HG02798 (cell line): ENCODE results near the gene RESP18.
A peak's percentile ranks its signal among the peaks of the same experiment; 100 is the strongest.

Experiments
- ATAC-seq: cut with Tn5 transposase; IDR thresholded peaks from one replicate; pipeline ENCODE4 v1.9.1; 2021; ENCODE audit warnings: mild to moderate bottlenecking; ENCODE audit not compliant: unreplicated experiment, poor library complexity

Gene RESP18

GRCh38 chr2:219280651-219281050 lies 51.9 kb downstream of the RESP18 start:
- ATAC-seq: no peak

- no peak for ATAC-seq
These were observed 52.5 kb downstream of the RESP18 start for GRCh38 chr2:219279916-219280516.

GRCh38 chr2:219279151-219279915 lies 53.2 kb downstream of the RESP18 start, which contains the start of gene DNAJB2:
TSS of gene DNAJB2 (plus strand) at chr2:219279366. CDS start at chr2:219279834, 468 bp downstream.
- peak; percentile 88 for ATAC-seq

- ATAC-seq: no peak
These were observed 53.8 kb downstream of the RESP18 start for GRCh38 chr2:219278655-219279150.

GRCh38 chr2:219277703-219278654 lies 54.6 kb downstream of the RESP18 start:
- ATAC-seq: peak; percentile 24
